Immature natural killer cell (primary cell): ENCODE measurements around the gene SETD5. TPM values are rescaled to one million over a fixed set of nuclear protein-coding genes. Genes with fewer than 3 reads are reported as not detected.
A peak's percentile ranks its signal among the peaks of the same experiment; 100 is the strongest.

Experiments used
- DNase-seq, 3 donors: peaks; one replicate each; pipeline ENCODE4 v3.0.0; 2022; ENCODE audit warnings: mixed read lengths in 1 of 3
- H3K27ac Mint-ChIP-seq, 6 donors: one replicate each; pipeline ENCODE4 v1.8.0; 2020; ENCODE audit warnings: mixed read lengths in 6 of 6, mild to moderate bottlenecking in 5 of 6, inconsistent platforms in 4 of 6, moderate library complexity in 3 of 6
- H3K27me3 Mint-ChIP-seq, 3 donors: one replicate each; pipeline ENCODE4 v1.8.0; 2020 to 2021; ENCODE audit warnings: low read depth in 3 of 3, mild to moderate bottlenecking in 3 of 3, mixed read lengths in 3 of 3, moderate library complexity in 3 of 3, inconsistent platforms in 1 of 3
- H3K36me3 Mint-ChIP-seq, 3 donors: one replicate each; pipeline ENCODE4 v1.8.0; 2020; ENCODE audit warnings: mixed read lengths in 3 of 3, inconsistent platforms in 2 of 3, mild to moderate bottlenecking in 2 of 3
- H3K4me1 Mint-ChIP-seq, 2 donors: one replicate each; pipeline ENCODE4 v1.8.0; 2020; ENCODE audit warnings: inconsistent platforms in 2 of 2, mild to moderate bottlenecking in 2 of 2, mixed read lengths in 2 of 2, moderate library complexity in 1 of 2
- H3K4me3 Mint-ChIP-seq, 5 donors: one replicate each; pipeline ENCODE4 v1.8.0; 2020; ENCODE audit warnings: mild to moderate bottlenecking in 5 of 5, mixed read lengths in 5 of 5, inconsistent platforms in 3 of 5, moderate library complexity in 3 of 5
- H3K9me3 Mint-ChIP-seq, 6 donors: one replicate each; pipeline ENCODE4 v1.8.0; 2020; ENCODE audit warnings: mild to moderate bottlenecking in 6 of 6, mixed read lengths in 6 of 6, inconsistent platforms in 4 of 6, moderate library complexity in 3 of 6
- polyA plus RNA-seq, 3 donors: library from polyadenylated mRNA; unstranded; fragments of 300-500 nt; fragmentation: Illumina TruSeq; gene quantifications; one replicate each; pipeline ENCODE4 v1.2.3, GENCODE V29; 2021

Gene SETD5
- polyA plus RNA-seq, 3 donors from 2014 or later = 13.7 to 50.2 (median 19.2) TPM

GRCh38 chr3:9503283-9503682 lies 105.9 kb downstream of the SETD5 start:
- peaks cover 6 to 12% (median 11%) of the 10 kb centered on the region in 3 donors for H3K27me3 Mint-ChIP-seq

GRCh38 chr3:9507586-9508578 lies 110.5 kb downstream of the SETD5 start:
- H3K36me3 Mint-ChIP-seq = no peaks in the 10 kb centered on the region
- no peak overlapping the region for H3K27ac Mint-ChIP-seq
- peaks cover 2 to 12% (median 8%) of the 10 kb centered on the region in 3 donors for H3K27me3 Mint-ChIP-seq
- DNase-seq = no peak
- no peak overlapping the region for H3K4me3 Mint-ChIP-seq
- no peaks in the 10 kb centered on the region for H3K4me1 Mint-ChIP-seq
- no peaks in the 10 kb centered on the region for H3K9me3 Mint-ChIP-seq

More at GRCh38 chr3:9503283-9503682, 105.9 kb downstream of the SETD5 start:
- Mint-ChIP-seq H3K27ac (no peak overlapping the region), H3K9me3 (no peaks in the 10 kb centered on the region), H3K36me3 (no peaks in the 10 kb centered on the region), H3K4me3 (no peak overlapping the region), H3K4me1 (peaks cover 2 to 6% of the 10 kb centered on the region in 2 donors)
- DNase-seq = peak; percentile 35 to 52 (median 43)

- Mint-ChIP-seq H3K9me3 (no peaks in the 10 kb centered on the region), H3K4me3 (no peak overlapping the region), H3K27me3 (peaks cover 2 to 10% (median 8%) of the 10 kb centered on the region in 3 donors), H3K27ac (no peak overlapping the region), H3K36me3 (no peaks in the 10 kb centered on the region), H3K4me1 (no peaks in the 10 kb centered on the region)
- DNase-seq = no peak
Measured at GRCh38 chr3:9508781-9509180, 111.4 kb downstream of the SETD5 start.

GRCh38 chr3:9512456-9513045 lies 115.1 kb downstream of the SETD5 start:
- Mint-ChIP-seq H3K27ac (no peak overlapping the region), H3K27me3 (peaks cover 0 to 10% (median 7%) of the 10 kb centered on the region in 3 donors), H3K4me3 (no peak overlapping the region), H3K36me3 (no peaks in the 10 kb centered on the region), H3K4me1 (no peaks in the 10 kb centered on the region), H3K9me3 (no peaks in the 10 kb centered on the region)
- DNase-seq = no peak

- no peaks in the 10 kb centered on the region for H3K4me1 Mint-ChIP-seq
- no peak for DNase-seq
- H3K27ac Mint-ChIP-seq = no peak overlapping the region
- peaks cover 4 to 7% (median 6%) of the 10 kb centered on the region in 3 donors for H3K27me3 Mint-ChIP-seq
- no peaks in the 10 kb centered on the region for H3K36me3 Mint-ChIP-seq
- H3K9me3 Mint-ChIP-seq = no peaks in the 10 kb centered on the region
- H3K4me3 Mint-ChIP-seq = no peak overlapping the region
Measured at GRCh38 chr3:9514306-9514705, 116.9 kb downstream of the SETD5 start.

GRCh38 chr3:9514956-9515355 lies 117.5 kb downstream of the SETD5 start:
- Mint-ChIP-seq H3K4me3 (no peak overlapping the region), H3K36me3 (no peaks in the 10 kb centered on the region), H3K9me3 (no peaks in the 10 kb centered on the region), H3K27me3 (peaks cover 4 to 8% (median 7%) of the 10 kb centered on the region in 3 donors), H3K27ac (no peak overlapping the region), H3K4me1 (no peaks in the 10 kb centered on the region)
- DNase-seq = no peak

GRCh38 chr3:9525078-9525477 lies 127.7 kb downstream of the SETD5 start:
- no peak overlapping the region for H3K4me3 Mint-ChIP-seq
- no peak overlapping the region for H3K27ac Mint-ChIP-seq
- no peaks in the 10 kb centered on the region for H3K4me1 Mint-ChIP-seq
- no peaks in the 10 kb centered on the region for H3K36me3 Mint-ChIP-seq
- DNase-seq = no peak
- H3K27me3 Mint-ChIP-seq = peaks cover 6 to 19% (median 8%) of the 10 kb centered on the region in 3 donors
- no peaks in the 10 kb centered on the region for H3K9me3 Mint-ChIP-seq

Other genes starting within 250 kb of the SETD5 start
- under 1 TPM in 2 of 3 donors, not detected in 1; 0.29 to 0.99 TPM for gene SRGAP3, start 148.0 kb upstream of the SETD5 start, polyA plus RNA-seq
- gene THUMPD3, start 34.6 kb upstream of the SETD5 start, polyA plus RNA-seq = 10 to 100 TPM; 13.2 to 23.1 (median 15.3) TPM
- gene LHFPL4, start 156.2 kb downstream of the SETD5 start, polyA plus RNA-seq = under 1 TPM in 2 of 3 donors, not detected in 1; 0.06 to 0.21 TPM